HG02763 (cell line): ENCODE results near the gene MAPKAPK2.
A peak's percentile ranks its signal among the peaks of the same experiment; 100 is the strongest.

Source experiments
- ATAC-seq: cut with Tn5 transposase; IDR thresholded peaks from one replicate; pipeline ENCODE4 v1.9.1; 2021; ENCODE audit warnings: mild to moderate bottlenecking, moderate library complexity; ENCODE audit not compliant: unreplicated experiment

Gene MAPKAPK2

DNA sequence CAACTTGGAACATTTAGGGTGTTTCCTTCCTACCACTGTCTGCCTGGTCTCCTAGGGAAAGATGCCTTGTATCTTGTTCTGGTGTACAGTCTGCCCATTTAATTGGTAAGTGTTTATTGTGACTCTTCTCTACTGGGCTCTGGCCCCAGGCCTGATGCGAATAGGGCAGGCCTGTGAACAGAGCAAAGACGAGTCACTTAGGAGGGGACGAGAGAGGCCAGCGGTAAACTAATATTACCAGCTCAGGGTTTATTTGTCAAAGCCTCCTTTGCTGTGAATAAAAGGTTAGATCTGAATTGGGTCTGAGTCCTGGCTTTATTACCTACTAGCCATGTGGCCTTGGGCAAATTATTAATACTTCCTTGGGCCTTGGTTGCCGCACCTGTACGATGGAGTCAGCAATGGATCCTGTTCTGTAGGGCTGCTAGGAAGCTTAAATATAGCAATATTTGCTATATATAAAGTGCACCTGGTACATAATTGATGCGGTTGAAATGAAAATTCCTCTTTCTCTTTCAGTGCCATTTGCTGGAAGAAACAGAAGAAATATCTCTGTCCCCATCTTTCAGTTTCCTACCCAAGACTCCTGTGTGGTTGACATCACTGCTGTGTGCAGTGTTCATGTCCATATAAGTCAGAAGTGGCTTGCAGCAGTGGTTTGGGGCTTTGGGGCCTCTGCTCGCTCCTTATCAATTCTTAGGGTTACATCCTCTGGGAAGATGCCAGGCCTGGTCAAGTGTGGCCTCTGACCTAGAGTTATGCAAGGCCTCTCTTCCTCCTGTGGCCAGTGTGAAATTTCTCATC lies 32.4 kb downstream of the MAPKAPK2 start:
- ATAC-seq, result peak; percentile 66

GRCh38 chr1:206717674-206717989 lies 32.9 kb downstream of the MAPKAPK2 start:
- no peak for ATAC-seq

DNA sequence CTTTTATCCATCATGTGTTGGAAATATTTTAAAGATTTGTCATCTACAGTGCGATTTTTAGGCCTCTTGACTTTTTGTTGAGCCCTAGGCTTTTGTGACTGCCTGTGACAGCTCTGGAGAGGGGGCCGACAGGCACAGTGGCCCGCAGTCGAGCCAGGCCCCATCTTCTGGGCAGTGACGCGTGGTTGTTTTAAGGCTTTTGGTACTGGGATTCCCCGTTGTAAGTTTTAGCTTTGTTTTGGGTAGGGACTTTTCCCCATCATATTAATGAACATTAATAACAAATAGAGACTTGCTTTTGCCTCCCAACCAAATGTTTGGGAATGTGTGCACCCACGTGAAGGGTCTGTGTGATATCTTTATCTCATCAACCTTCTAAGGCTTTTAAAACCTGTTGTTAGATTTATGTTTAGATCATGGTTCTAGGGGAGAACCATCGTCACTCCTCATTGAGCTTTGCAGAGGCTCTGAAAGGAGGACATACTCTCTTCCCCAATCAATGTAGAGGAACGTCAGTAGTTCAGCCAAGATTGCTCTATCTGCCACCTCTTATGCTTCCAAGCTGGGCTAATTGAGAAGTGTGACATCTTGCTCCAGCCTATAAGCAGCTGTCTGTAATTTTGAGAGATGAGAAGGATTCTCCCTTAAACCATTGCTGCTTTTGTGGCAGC lies 34.6 kb downstream of the MAPKAPK2 start:
- no peak for ATAC-seq

- no peak for ATAC-seq
These were observed 36.7 kb downstream of the MAPKAPK2 start for GRCh38 chr1:206721454-206721853.

- ATAC-seq, result no peak
These were observed 38.2 kb downstream of the MAPKAPK2 start for GRCh38 chr1:206722751-206723461.

DNA sequence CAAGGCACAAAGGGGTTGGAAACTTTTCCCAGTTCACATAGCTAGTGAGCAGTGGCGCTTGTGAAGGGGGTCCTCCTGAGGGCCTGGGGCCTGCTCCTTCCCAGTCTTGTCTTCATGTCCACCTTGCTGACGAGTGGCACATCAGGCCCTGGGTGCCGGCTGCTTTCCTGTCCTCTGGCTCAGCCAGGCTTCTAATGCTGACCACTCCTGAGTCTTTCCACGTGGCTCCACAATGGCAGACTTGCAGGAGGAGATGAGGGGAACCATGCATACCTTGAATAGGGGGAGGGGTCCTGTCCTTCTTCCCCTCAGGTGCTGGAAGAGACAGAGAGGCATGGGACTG lies 38.7 kb downstream of the MAPKAPK2 start:
- no peak for ATAC-seq

DNA sequence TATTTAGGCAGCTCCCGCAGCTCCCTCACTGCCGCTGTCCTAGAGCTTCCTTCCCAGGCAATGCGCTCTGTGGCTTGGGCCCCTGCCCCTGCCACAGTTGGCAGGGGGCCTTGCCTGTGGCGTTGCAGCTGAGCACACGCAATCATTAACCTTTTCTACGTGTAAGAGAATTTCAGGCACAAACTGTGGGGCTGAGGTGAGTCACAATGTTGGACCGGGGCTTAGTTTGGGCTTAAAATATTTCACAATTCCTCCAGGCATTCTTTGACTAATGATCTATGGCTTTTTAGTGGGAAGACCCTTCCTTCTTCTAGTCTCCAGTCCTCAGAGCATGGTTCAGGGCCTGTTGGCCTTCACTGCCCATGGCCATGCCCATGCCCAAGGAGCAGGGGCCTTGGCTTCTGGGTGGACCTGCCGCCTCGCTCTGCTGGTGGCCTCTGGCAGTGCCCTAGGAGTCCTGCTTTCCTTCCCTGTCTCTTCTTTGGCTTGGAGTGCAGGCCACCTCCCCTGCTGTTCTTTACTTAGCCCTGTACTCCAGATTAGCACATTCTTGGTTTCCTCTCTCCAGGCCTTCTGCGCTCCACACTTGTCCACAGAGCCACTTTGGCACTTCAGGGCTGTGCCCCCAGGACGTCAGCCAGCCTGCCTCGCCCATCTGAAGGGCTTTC lies 39.2 kb downstream of the MAPKAPK2 start:
- no peak for ATAC-seq

- no peak for ATAC-seq
These were observed 40.6 kb downstream of the MAPKAPK2 start for GRCh38 chr1:206725109-206725963.

DNA sequence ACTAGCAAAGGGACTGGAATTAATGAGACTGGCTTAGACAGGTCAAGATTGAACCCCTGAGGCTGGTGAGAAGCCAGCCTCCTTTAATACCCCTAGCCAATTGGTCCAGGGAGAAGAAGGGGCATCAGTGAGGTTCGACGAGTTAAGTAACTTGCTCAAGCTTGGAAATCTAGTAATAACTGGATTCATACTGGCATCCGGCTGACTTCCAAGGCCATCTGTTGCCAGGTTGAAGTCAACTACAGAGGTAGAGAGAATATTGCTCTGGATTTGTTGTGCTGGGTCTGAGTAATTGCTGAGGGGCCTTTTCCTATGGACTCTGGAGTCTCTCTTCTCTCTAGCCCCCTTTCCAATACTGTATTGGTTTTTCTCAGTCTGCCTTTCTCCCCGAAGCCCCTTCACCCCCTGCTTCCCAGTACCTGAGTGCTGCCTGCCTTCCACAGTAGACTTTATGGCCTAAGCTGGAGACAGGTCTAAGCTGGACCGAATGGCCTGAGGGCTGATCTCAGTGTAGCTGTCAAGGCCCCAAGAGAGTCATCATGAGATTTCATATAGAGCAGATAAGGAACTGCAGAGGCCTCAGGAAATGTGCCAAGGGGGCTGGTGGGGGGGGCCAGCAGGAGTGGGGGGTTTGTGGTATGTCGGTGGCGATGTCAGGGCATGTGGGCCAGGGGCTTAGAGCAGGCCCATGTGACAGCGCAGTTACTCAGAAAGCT lies 43.4 kb downstream of the MAPKAPK2 start:
- no peak for ATAC-seq

GRCh38 chr1:206728697-206728987 lies 43.9 kb downstream of the MAPKAPK2 start:
- no peak for ATAC-seq

GRCh38 chr1:206729050-206729449 lies 44.3 kb downstream of the MAPKAPK2 start:
- ATAC-seq, result no peak

- ATAC-seq, result no peak
These were observed 44.8 kb downstream of the MAPKAPK2 start for GRCh38 chr1:206729507-206729906.

DNA sequence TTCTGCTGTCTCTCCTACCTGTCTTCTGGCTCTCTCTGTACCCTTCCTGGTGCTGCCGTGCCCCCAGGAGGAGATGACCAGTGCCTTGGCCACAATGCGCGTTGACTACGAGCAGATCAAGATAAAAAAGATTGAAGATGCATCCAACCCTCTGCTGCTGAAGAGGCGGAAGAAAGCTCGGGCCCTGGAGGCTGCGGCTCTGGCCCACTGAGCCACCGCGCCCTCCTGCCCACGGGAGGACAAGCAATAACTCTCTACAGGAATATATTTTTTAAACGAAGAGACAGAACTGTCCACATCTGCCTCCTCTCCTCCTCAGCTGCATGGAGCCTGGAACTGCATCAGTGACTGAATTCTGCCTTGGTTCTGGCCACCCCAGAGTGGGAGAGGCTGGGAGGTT lies 47.8 kb downstream of the MAPKAPK2 start:
- no peak for ATAC-seq

DNA sequence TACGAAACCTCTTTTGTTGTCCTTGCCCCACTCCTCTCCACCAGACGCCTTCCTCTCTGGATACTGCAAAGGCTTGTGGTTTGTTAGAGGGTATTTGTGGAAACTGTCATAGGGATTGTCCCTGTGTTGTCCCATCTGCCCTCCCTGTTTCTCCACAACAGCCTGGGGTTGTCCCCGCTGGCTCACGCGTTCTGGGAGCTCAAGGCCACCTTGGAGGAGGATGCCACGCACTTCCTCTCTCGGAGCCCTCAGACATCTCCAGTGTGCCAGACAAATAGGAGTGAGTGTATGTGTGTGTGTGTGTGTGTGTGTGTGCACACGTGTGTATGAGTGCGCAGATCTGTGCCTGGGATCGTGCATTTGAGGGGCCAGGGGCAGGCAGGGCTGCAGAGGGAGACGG lies 48.3 kb downstream of the MAPKAPK2 start:
- no peak for ATAC-seq

DNA sequence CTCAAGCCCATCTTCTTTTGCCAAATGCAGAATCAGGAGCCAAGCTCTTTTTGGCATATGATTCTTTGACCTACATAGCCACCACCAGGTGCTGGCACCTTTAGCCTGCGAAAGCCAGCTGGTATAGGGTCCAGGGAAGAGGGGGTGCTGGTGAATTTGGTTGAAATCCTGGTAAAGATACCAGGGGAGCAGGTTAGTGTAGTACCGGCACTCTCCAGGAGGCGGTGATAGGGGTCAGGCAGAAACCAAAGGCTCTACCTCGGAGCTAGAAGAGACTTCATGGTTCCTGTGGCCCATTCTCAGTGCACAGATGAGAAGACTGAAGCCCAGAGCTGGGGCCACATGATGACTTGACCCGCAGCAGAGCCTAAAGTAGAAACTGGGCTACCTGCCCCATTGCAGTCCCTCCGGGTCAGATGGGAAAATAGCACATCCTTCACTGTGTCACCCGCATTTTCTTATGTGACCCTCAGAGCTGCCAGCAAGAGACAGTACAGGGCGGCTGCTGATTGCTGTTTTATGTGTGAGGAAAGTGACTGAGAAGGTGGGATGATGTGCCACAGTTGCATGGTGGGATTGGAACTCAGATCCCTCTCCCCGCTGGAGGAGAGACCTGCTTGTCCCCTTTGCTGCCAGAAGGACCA lies 49.9 kb downstream of the MAPKAPK2 start:
- no peak for ATAC-seq

- ATAC-seq, result no peak
These were observed 50.9 kb downstream of the MAPKAPK2 start for GRCh38 chr1:206735553-206736031.

GRCh38 chr1:206736878-206737728 lies 52.4 kb downstream of the MAPKAPK2 start:
- ATAC-seq, result no peak

DNA sequence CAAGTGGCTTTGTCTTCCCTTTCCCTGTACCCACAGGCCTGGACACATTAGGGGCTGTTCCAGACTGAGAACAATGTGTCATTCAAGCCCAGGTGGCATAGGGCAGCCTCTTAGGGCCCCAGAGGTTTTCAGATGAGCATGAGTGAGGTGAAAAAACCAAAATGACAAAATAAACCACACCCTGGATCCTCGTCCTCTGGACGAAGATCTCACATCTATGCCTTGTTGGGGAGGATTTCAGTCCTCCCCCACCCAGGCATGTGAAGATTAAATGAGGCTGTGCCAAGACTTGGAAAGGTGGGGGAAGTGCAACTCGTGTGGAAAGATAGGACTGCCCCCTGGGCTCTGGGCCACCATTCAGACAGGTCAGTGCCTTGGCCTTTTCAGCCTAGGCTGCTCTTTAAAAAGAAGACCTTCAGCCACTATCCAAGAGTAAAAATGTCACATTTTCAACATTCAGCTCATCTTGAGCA lies 53.1 kb downstream of the MAPKAPK2 start:
- no peak for ATAC-seq
